WERI-Rb-1 (cell line): ENCODE measurements around the gene GPSM3.
"Not testable (repeated sequence)": the region's sequence is repeated elsewhere in the genome, so short reads cannot be mapped to it uniquely, and the experiment has no call there.

Experiments used
- DNase-seq: peaks from one replicate; pipeline ENCODE4 v3.0.0-alpha.2; 2020
- H3K27ac ChIP-seq: fragments of 250-450 bp; sonication (Bioruptor Pico); 2 replicates; pipeline ENCODE4 v1.5.1; 2020; ENCODE audit warnings: mild to moderate bottlenecking, moderate library complexity
- H3K27me3 ChIP-seq: fragments of 250-450 bp; sonication (Bioruptor Pico); 2 replicates; pipeline ENCODE4 v1.5.1; 2021; ENCODE audit warnings: mild to moderate bottlenecking, low read depth, moderate library complexity; ENCODE audit not compliant: insufficient read depth, severe bottlenecking
- H3K36me3 ChIP-seq: fragments of 250-450 bp; sonication (Bioruptor Pico); 2 replicates; pipeline ENCODE4 v1.5.1; 2020; ENCODE audit warnings: mild to moderate bottlenecking, moderate library complexity
- H3K4me3 ChIP-seq: 2 replicates; pipeline ENCODE4 v1.5.1; 2011; ENCODE audit warnings: low read depth, mild to moderate bottlenecking, control low read depth, low read length
- H3K9me3 ChIP-seq: fragments of 250-450 bp; sonication (Bioruptor Pico); 2 replicates; pipeline ENCODE4 v1.5.1; 2021; ENCODE audit warnings: mild to moderate bottlenecking, moderate library complexity; ENCODE audit not compliant: severe bottlenecking
- CTCF ChIP-seq: IDR thresholded peaks from 2 replicates; pipeline ENCODE4 v1.5.1; 2011; ENCODE audit warnings: low read depth, mild to moderate bottlenecking, control low read depth, inconsistent platforms, low read length

GPSM3 gene

GRCh38 chr6:32149092-32149755 is 43.2 kb downstream of the GPSM3 start:
- no peak for DNase-seq
- Histone ChIP-seq H3K4me3 (no peak overlapping the region), H3K36me3 (peaks cover 8% of the 10 kb centered on the region), H3K27ac (no peak overlapping the region), H3K9me3 (peaks cover 2% of the 10 kb centered on the region), H3K27me3 (no peaks in the 10 kb centered on the region)
- no peak for TF ChIP-seq CTCF

GRCh38 chr6:32148289-32149091 is 44.0 kb downstream of the GPSM3 start:
- Histone ChIP-seq H3K27ac (no peak overlapping the region), H3K9me3 (peaks cover 2% of the 10 kb centered on the region), H3K27me3 (no peaks in the 10 kb centered on the region), H3K36me3 (peaks cover 8% of the 10 kb centered on the region), H3K4me3 (no peak overlapping the region)
- TF ChIP-seq CTCF = no peak
- DNase-seq = no peak

- peaks cover 2% of the 10 kb centered on the region for H3K9me3 ChIP-seq
- no peak for DNase-seq
- no peak overlapping the region for H3K4me3 ChIP-seq
- peaks cover 8% of the 10 kb centered on the region for H3K36me3 ChIP-seq
- no peak overlapping the region for H3K27ac ChIP-seq
- no peaks in the 10 kb centered on the region for H3K27me3 ChIP-seq
- TF ChIP-seq CTCF = no peak
Measured at GRCh38 chr6:32147401-32148132, 44.9 kb downstream of the GPSM3 start.

- Histone ChIP-seq H3K36me3 (peaks cover 8% of the 10 kb centered on the region), H3K4me3 (no peak overlapping the region), H3K27ac (no peak overlapping the region), H3K9me3 (peaks cover 2% of the 10 kb centered on the region), H3K27me3 (no peaks in the 10 kb centered on the region)
- DNase-seq = no peak
- TF ChIP-seq CTCF = no peak
Measured at GRCh38 chr6:32146687-32147086, 45.8 kb downstream of the GPSM3 start.

- Histone ChIP-seq H3K27me3 (no peaks in the 10 kb centered on the region), H3K27ac (0 out of 2 replicates have a peak overlapping the region, but pooled peaks have one; percentile 3), H3K36me3 (peaks cover 8% of the 10 kb centered on the region), H3K4me3 (no peak overlapping the region), H3K9me3 (peaks cover 2% of the 10 kb centered on the region)
- no peak for DNase-seq
- TF ChIP-seq CTCF = no peak
Measured at GRCh38 chr6:32146287-32146686, 46.2 kb downstream of the GPSM3 start.

GRCh38 chr6:32144238-32144637 is 48.2 kb downstream of the GPSM3 start:
- not testable (repeated sequence) for H3K27ac ChIP-seq, H3K9me3 ChIP-seq, H3K36me3 ChIP-seq, H3K4me3 ChIP-seq, DNase-seq, H3K27me3 ChIP-seq
